OCI-LY1 (cell line): ENCODE measurements around the gene ARHGAP18.

Source experiments
- CTCF ChIP-seq: fragments of 200-600 bp; sonication (generic), shearing (Covaris generic); IDR thresholded peaks from 2 replicates; pipeline ENCODE4 v1.5.1; 2017; ENCODE audit warnings: mild to moderate bottlenecking, antibody characterized with exemption, low read length, moderate library complexity, mixed read lengths
- EZH2 ChIP-seq: fragments of 200-600 bp; sonication (generic), shearing (Covaris generic); IDR thresholded peaks from 2 replicates; pipeline ENCODE4 v1.8.0; 2017; ENCODE audit warnings: borderline replicate concordance, mixed run types, mild to moderate bottlenecking, antibody characterized with exemption, low read length, moderate library complexity, mixed read lengths

GRCh38 chr6:129601323-129601722 lies 108.7 kb downstream of the ARHGAP18 start:
- no peak for TF ChIP-seq CTCF
- TF ChIP-seq EZH2, result no peak
